Neuronal stem cell (in vitro differentiated cells): ENCODE results near the gene MRPS6.

Source experiments
- DNase-seq: peaks from one replicate; pipeline ENCODE4 v3.0.0-alpha.2; 2013; ENCODE audit warnings: low spot score
- H2AFZ ChIP-seq: one replicate; pipeline ENCODE4 v1.6.1; 2013; ENCODE audit warnings: mild to moderate bottlenecking, low read length, inconsistent platforms
- H2AK5ac ChIP-seq: 2 replicates; pipeline ENCODE4 v1.6.1; 2013; ENCODE audit warnings: low read depth, mild to moderate bottlenecking, inconsistent platforms, low read length, moderate library complexity, mixed read lengths
- H2BK120ac ChIP-seq: 2 replicates; pipeline ENCODE4 v1.6.1; 2013; ENCODE audit warnings: low read depth, mild to moderate bottlenecking, inconsistent platforms, low read length, moderate library complexity, mixed read lengths
- H2BK12ac ChIP-seq: one replicate; pipeline ENCODE4 v1.6.1; 2013; ENCODE audit warnings: low read length, inconsistent platforms
- H2BK15ac ChIP-seq: 2 replicates; pipeline ENCODE4 v1.6.1; 2013; ENCODE audit warnings: mild to moderate bottlenecking, low read length, inconsistent platforms, mixed read lengths
- H2BK5ac ChIP-seq: one replicate; pipeline ENCODE4 v1.6.1; 2013; ENCODE audit warnings: inconsistent platforms, mild to moderate bottlenecking, low read length, moderate library complexity
- H3K14ac ChIP-seq: one replicate; pipeline ENCODE4 v1.6.1; 2013; ENCODE audit warnings: low read length, inconsistent platforms
- H3K18ac ChIP-seq: 2 replicates; pipeline ENCODE4 v1.6.1; 2013; ENCODE audit warnings: low read length, inconsistent platforms
- H3K23ac ChIP-seq: 2 replicates; pipeline ENCODE4 v1.6.1; 2013; ENCODE audit warnings: low read depth, mild to moderate bottlenecking, mixed read lengths, low read length, inconsistent platforms; ENCODE audit not compliant: poor library complexity
- H3K27ac ChIP-seq: replicated peaks from 3 replicates; pipeline ENCODE4 v1.5.1; 2013; ENCODE audit warnings: low read length, inconsistent platforms
- H3K27me3 ChIP-seq, 3 experiments: 2 replicates each; pipeline ENCODE4 v1.6.1; 2013; ENCODE audit warnings: low read length in 3 of 3, mild to moderate bottlenecking in 2 of 3, inconsistent platforms in 1 of 3, low read depth in 1 of 3, mixed read lengths in 1 of 3, moderate library complexity in 1 of 3; ENCODE audit not compliant: control insufficient read depth in 3 of 3, insufficient read depth in 3 of 3
- H3K36me3 ChIP-seq, 2 donors: replicated peaks in 1 of 2; 2 replicates each; pipeline ENCODE4 v1.6.1; 2013; ENCODE audit warnings: low read length in 2 of 2; ENCODE audit not compliant: control insufficient read depth in 2 of 2, insufficient read depth in 2 of 2
- H3K4ac ChIP-seq: 2 replicates; pipeline ENCODE4 v1.6.1; 2013; ENCODE audit warnings: inconsistent platforms, mild to moderate bottlenecking, low read length, moderate library complexity
- H3K4me1 ChIP-seq, 2 donors: 1 replicate in 1 of 2; 2 replicates in 1 of 2; pipeline ENCODE4 v1.6.1; 2013; ENCODE audit warnings: low read length in 2 of 2, low read depth in 1 of 2; ENCODE audit not compliant: control insufficient read depth in 2 of 2, insufficient read depth in 1 of 2
- H3K4me2 ChIP-seq: one replicate; pipeline ENCODE4 v1.6.1; 2013; ENCODE audit warnings: mild to moderate bottlenecking, low read length, inconsistent platforms; ENCODE audit not compliant: insufficient read depth, poor library complexity, severe bottlenecking
- H3K4me3 ChIP-seq, 2 donors: 2 replicates each; pipeline ENCODE4 v1.5.1; 2013; ENCODE audit warnings: low read length in 2 of 2, mild to moderate bottlenecking in 2 of 2, inconsistent platforms in 1 of 2, moderate library complexity in 1 of 2
- H3K79me1 ChIP-seq: one replicate; pipeline ENCODE4 v1.6.1; 2013; ENCODE audit warnings: low read depth, mild to moderate bottlenecking, inconsistent platforms, low read length, moderate library complexity
- H3K9ac ChIP-seq: one replicate; pipeline ENCODE4 v1.6.1; 2013; ENCODE audit warnings: mild to moderate bottlenecking, low read depth, low read length, inconsistent platforms; ENCODE audit not compliant: poor library complexity
- H3K9me3 ChIP-seq, 2 donors: replicated peaks in 1 of 2; 2 replicates each; pipeline versions ENCODE3 to v1.6.1; 2013; ENCODE audit warnings: low read length in 2 of 2, mild to moderate bottlenecking in 2 of 2, inconsistent platforms in 1 of 2, low read depth in 1 of 2, mixed read lengths in 1 of 2, moderate library complexity in 1 of 2; ENCODE audit not compliant: control insufficient read depth in 2 of 2, insufficient read depth in 1 of 2
- H4K8ac ChIP-seq: one replicate; pipeline ENCODE4 v1.6.1; 2013; ENCODE audit warnings: low read depth, mild to moderate bottlenecking, inconsistent platforms, low read length, moderate library complexity
- H4K91ac ChIP-seq: one replicate; pipeline ENCODE4 v1.6.1; 2013; ENCODE audit warnings: low read length, low read depth, mild to moderate bottlenecking, inconsistent platforms; ENCODE audit not compliant: poor library complexity
- WGBS, 2 donors: extraction: QIAGEN DNeasy Blood & Tissue Kit; methylation state at CpG; one replicate each; pipeline ENCODE4 v1.1.7; 2013; ENCODE audit warnings: missing lambda C conversion rate in 2 of 2, mixed read lengths in 1 of 2; ENCODE audit not compliant: insufficient read length in 2 of 2, insufficient replicate concordance in 1 of 2; ENCODE audit errors: extremely low coverage in 2 of 2; 5-methylcytosine and 5-hydroxymethylcytosine counted together

MRPS6 gene

GRCh38 chr21:34027721-34028461 is 45.5 kb upstream of the MRPS6 start:
- Histone ChIP-seq H2BK15ac (no peak overlapping the region), H4K91ac (no peak overlapping the region), H3K4me1 (peaks cover 7 to 9% of the 10 kb centered on the region in 2 donors), H2AFZ (no peak overlapping the region), H2BK5ac (no peak overlapping the region), H3K4me2 (no peak overlapping the region), H3K9me3 (no peaks in the 10 kb centered on the region), H2BK12ac (no peak overlapping the region), H2AK5ac (no peak overlapping the region), H3K27me3 (no peaks in the 10 kb centered on the region), H4K8ac (no peak overlapping the region), H3K36me3 (no peaks in the 10 kb centered on the region), H3K4me3 (no peak overlapping the region), H3K23ac (no peak overlapping the region), H3K27ac (no peak overlapping the region), H3K4ac (no peak overlapping the region), H3K79me1 (no peaks in the 10 kb centered on the region), H3K9ac (no peak overlapping the region), H3K14ac (no peak overlapping the region), H3K18ac (no peak overlapping the region), H2BK120ac (no peak overlapping the region)
- no CpG with 5 or more reads among the region's 9 CpGs for WGBS, 2 donors
- DNase-seq: no peak

GRCh38 chr21:34029743-34030528 is 43.4 kb upstream of the MRPS6 start:
- Histone ChIP-seq H3K14ac (no peak overlapping the region), H3K18ac (no peak overlapping the region), H3K27me3 (no peaks in the 10 kb centered on the region), H3K9me3 (no peaks in the 10 kb centered on the region), H2BK12ac (no peak overlapping the region), H3K9ac (no peak overlapping the region), H3K79me1 (no peaks in the 10 kb centered on the region), H2BK120ac (no peak overlapping the region), H3K4me1 (peaks cover 5 to 6% of the 10 kb centered on the region in 2 donors), H4K91ac (no peak overlapping the region), H3K36me3 (no peaks in the 10 kb centered on the region), H2AK5ac (no peak overlapping the region), H4K8ac (no peak overlapping the region), H3K4me2 (no peak overlapping the region), H3K27ac (no peak overlapping the region), H3K4ac (no peak overlapping the region), H2AFZ (peak overlapping the region; percentile 47), H2BK5ac (no peak overlapping the region), H3K4me3 (no peak overlapping the region), H2BK15ac (no peak overlapping the region), H3K23ac (no peak overlapping the region)
- WGBS, 2 donors: no CpG with 5 or more reads among the region's 13 CpGs
- peak; percentile 58 for DNase-seq

- Histone ChIP-seq H3K4ac (no peak overlapping the region), H2AK5ac (no peak overlapping the region), H3K27me3 (no peaks in the 10 kb centered on the region), H3K4me1 (peaks cover 5 to 12% of the 10 kb centered on the region in 2 donors), H3K18ac (no peak overlapping the region), H2BK15ac (no peak overlapping the region), H3K9ac (no peak overlapping the region), H3K23ac (no peak overlapping the region), H2AFZ (no peak overlapping the region), H2BK120ac (no peak overlapping the region), H4K91ac (no peak overlapping the region), H2BK5ac (no peak overlapping the region), H3K4me3 (no peak overlapping the region), H3K36me3 (no peaks in the 10 kb centered on the region), H3K79me1 (no peaks in the 10 kb centered on the region), H3K14ac (no peak overlapping the region), H3K9me3 (no peaks in the 10 kb centered on the region), H4K8ac (no peak overlapping the region), H3K4me2 (no peak overlapping the region), H2BK12ac (no peak overlapping the region), H3K27ac (no peak overlapping the region)
- no peak for DNase-seq
- no CpG with 5 or more reads among the region's 11 CpGs for WGBS, 2 donors
Measured at GRCh38 chr21:34031835-34032370, 41.5 kb upstream of the MRPS6 start.

GRCh38 chr21:34034369-34035014 is 38.9 kb upstream of the MRPS6 start:
- Histone ChIP-seq H2AFZ (peak overlapping the region; percentile 24), H4K91ac (no peak overlapping the region), H3K4ac (no peak overlapping the region), H2BK120ac (no peak overlapping the region), H3K36me3 (no peaks in the 10 kb centered on the region), H4K8ac (no peak overlapping the region), H2BK15ac (no peak overlapping the region), H2BK12ac (no peak overlapping the region), H3K4me1 (peaks cover 5 to 12% of the 10 kb centered on the region in 2 donors), H3K4me2 (no peak overlapping the region), H3K14ac (no peak overlapping the region), H3K4me3 (no peak overlapping the region), H3K27ac (no peak overlapping the region), H3K9me3 (no peaks in the 10 kb centered on the region), H2BK5ac (no peak overlapping the region), H3K9ac (no peak overlapping the region), H3K18ac (no peak overlapping the region), H3K79me1 (no peaks in the 10 kb centered on the region), H3K23ac (no peak overlapping the region), H2AK5ac (no peak overlapping the region), H3K27me3 (no peaks in the 10 kb centered on the region)
- no peak for DNase-seq
- no CpG with 5 or more reads among the region's 8 CpGs for WGBS, 2 donors
